Endothelial cell of umbilical vein (primary cell): Measurements from ENCODE around the gene TPPP2.

Experiments used
- CTCF ChIP-seq, 2 donors: IDR thresholded peaks; 1 replicate in 1 of 2; 2 replicates in 1 of 2; pipeline ENCODE4 v1.5.1; 2011; ENCODE audit warnings: low read length in 2 of 2, mild to moderate bottlenecking in 2 of 2, moderate library complexity in 2 of 2, control low read depth in 1 of 2, inconsistent platforms in 1 of 2, low read depth in 1 of 2; ENCODE audit not compliant: insufficient read depth in 1 of 2; ENCODE audit errors: extremely low read depth in 1 of 2
- EZH2 ChIP-seq: IDR thresholded peaks from 2 replicates; pipeline ENCODE4 v1.6.1; 2012; ENCODE audit warnings: borderline replicate concordance, low read depth, mild to moderate bottlenecking, moderate library complexity, low read length, inconsistent platforms; ENCODE audit not compliant: severe bottlenecking
- POLR2A ChIP-seq: IDR thresholded peaks from 2 replicates; pipeline ENCODE4 v1.6.1; 2012; ENCODE audit warnings: low read depth, mild to moderate bottlenecking, control low read depth, low read length
- POLR2AphosphoS5 ChIP-seq: IDR thresholded peaks from 2 replicates; pipeline ENCODE4 v1.6.1; 2012; ENCODE audit warnings: low read depth, mild to moderate bottlenecking, control low read depth, low read length, moderate library complexity; ENCODE audit not compliant: insufficient read depth
- TF ChIP-seq, protein P1 (sequence below): IDR thresholded peaks from 2 replicates; pipeline ENCODE4 v1.6.1; 2011; ENCODE audit not compliant: insufficient read depth, insufficient read length

- TF ChIP-seq EZH2 = no peak
- no peak for TF ChIP-seq CTCF (IDR thresholded peaks at IDR 0.05; ENCODE audit: extremely low read depth in 1 of 2, insufficient read depth in 1 of 2, low read depth in 1 of 2, low read length in 2 of 2)
- TF ChIP-seq POLR2A = no peak
- TF ChIP-seq, protein P1, sequence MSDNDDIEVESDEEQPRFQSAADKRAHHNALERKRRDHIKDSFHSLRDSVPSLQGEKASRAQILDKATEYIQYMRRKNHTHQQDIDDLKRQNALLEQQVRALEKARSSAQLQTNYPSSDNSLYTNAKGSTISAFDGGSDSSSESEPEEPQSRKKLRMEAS = no peak
- peak; percentile 35 for TF ChIP-seq POLR2AphosphoS5
Measured at GRCh38 chr14:21071225-21072030, 41.4 kb downstream of the TPPP2 start.
